Effector memory CD8-positive, alpha-beta T cell (primary cell): ENCODE results near the gene MOB1A.

Source experiments
- ATAC-seq: fragments of 150-1000 bp; cut with Tn5 transposase; replicated peaks from 2 replicates; pipeline ENCODE4 v1.10.0; 2021; ENCODE audit warnings: mild to moderate bottlenecking, moderate library complexity
- DNase-seq, 3 experiments: peaks; one replicate each; pipeline ENCODE4 v3.0.0; 2021
- H3K27ac Mint-ChIP-seq, 2 donors: one replicate each; pipeline ENCODE4 v1.8.0; 2022; ENCODE audit warnings: mild to moderate bottlenecking in 2 of 2, mixed read lengths in 2 of 2, moderate library complexity in 2 of 2
- H3K27me3 Mint-ChIP-seq, 2 donors: one replicate each; pipeline ENCODE4 v1.8.0; 2022; ENCODE audit warnings: mixed read lengths in 2 of 2
- H3K36me3 Mint-ChIP-seq: one replicate; pipeline ENCODE4 v1.8.0; 2022; ENCODE audit warnings: mild to moderate bottlenecking, moderate library complexity, mixed read lengths; ENCODE audit not compliant: insufficient read depth
- H3K4me1 Mint-ChIP-seq, 2 donors: one replicate each; pipeline ENCODE4 v1.8.0; 2022; ENCODE audit warnings: low read depth in 2 of 2, mixed read lengths in 2 of 2
- H3K4me3 Mint-ChIP-seq, 2 donors: one replicate each; pipeline ENCODE4 v1.8.0; 2022; ENCODE audit warnings: mild to moderate bottlenecking in 2 of 2, mixed read lengths in 2 of 2, moderate library complexity in 2 of 2
- H3K9me3 Mint-ChIP-seq, 2 donors: one replicate each; pipeline ENCODE4 v1.8.0; 2022; ENCODE audit warnings: mixed read lengths in 2 of 2

MOB1A gene

DNA sequence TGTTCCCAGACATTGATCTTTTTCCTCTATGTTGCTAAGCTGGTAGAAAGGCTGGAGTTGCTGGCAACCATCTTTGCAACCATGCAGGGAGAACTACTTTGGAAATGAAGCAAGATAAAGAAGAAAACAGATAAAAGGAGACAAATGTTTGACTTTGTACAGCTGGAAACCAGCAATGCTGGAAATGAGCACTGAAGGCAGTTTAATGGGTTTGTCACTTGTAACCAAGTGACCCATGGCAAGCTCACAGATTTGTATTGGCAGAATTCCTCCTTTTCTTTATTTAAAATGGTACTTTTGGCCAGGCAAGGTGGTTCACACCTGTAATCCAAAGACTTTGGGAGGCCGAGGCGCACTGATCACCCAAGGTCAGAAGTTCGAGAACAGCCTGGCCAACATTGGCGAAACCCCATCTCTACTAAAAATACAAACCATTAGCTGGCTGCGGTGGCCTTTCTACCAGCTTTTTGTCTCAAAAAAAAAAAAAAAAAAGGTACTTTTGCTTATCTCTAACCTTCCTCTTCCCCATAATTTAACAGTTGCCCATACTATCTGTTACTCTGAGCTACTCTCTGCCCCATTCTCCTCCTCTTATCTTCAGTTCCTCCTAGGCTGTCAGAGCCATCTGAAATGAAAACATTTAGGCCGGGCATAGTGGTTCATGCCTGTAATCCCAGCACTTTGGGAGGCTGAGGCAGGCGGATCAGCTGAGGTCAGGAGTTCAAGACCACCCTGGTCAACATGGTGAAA, 28.9 kb downstream of the MOB1A start:
- DNase-seq: no peak
- Mint-ChIP-seq H3K27ac (peak overlapping the region in 1 of 2 donors; percentile 56), H3K4me1 (peaks cover 2 to 4% of the 10 kb centered on the region in 2 donors), H3K9me3 (no peaks in the 10 kb centered on the region), H3K27me3 (no peaks in the 10 kb centered on the region), H3K36me3 (peaks cover 35% of the 10 kb centered on the region), H3K4me3 (no peak overlapping the region)
- no peak for ATAC-seq

- Mint-ChIP-seq H3K9me3 (no peaks in the 10 kb centered on the region), H3K4me1 (peaks cover 2 to 4% of the 10 kb centered on the region in 2 donors), H3K36me3 (peaks cover 31% of the 10 kb centered on the region), H3K27me3 (no peaks in the 10 kb centered on the region), H3K27ac (no peak overlapping the region), H3K4me3 (no peak overlapping the region)
- no peak for DNase-seq
- no peak for ATAC-seq
Observed at GRCh38 chr2:74149247-74149525, 29.5 kb downstream of the MOB1A start.

GRCh38 chr2:74148457-74149246, 30.0 kb downstream of the MOB1A start:
- DNase-seq: no peak
- Mint-ChIP-seq H3K27ac (no peak overlapping the region), H3K36me3 (peaks cover 26% of the 10 kb centered on the region), H3K4me3 (no peak overlapping the region), H3K4me1 (peaks cover 2 to 4% of the 10 kb centered on the region in 2 donors), H3K27me3 (no peaks in the 10 kb centered on the region), H3K9me3 (no peaks in the 10 kb centered on the region)
- no peak for ATAC-seq

DNA sequence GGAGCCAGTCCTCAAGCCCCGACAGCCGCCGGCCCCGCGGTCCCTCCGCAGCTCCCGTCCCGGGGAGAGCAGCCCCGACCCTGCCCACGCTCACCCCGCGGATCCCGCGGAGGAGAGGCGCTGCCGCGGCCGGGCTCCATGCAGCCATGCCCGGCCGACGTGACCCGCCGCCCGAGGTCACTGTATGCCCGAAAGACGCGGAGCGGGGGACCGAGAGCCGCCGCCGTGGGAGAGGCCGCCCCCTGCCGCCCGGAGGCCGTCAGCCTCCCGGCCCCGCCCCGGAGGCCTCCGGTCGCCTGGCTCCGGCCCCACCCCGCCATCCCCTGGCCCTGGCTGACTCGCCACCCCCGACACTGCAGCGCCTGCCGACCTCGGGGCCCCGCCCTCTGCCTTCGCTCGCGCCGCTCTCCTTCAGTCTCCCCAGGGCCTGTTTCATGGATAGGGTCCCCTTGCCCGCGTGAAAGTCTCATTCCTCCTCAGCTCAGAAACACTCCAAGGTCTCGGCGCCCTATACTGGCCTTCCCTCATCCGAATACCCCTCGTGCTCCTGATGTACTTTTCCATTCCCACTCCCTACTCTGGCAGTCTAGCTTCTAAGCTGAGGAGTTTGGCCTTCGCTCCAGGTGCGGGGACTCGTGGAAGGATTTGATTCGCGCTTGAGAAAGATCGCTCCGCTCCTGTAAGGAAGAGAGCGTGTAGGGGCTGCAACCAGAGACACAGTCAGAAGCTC, 30.8 kb downstream of the MOB1A start, which contains the start of gene BOLA3:
Gene BOLA3, minus strand, starts transcription at position 186 of the 730 bp plus-strand sequence. Its CDS starts 38 bp downstream, at position 148.
- Mint-ChIP-seq H3K4me1 (peaks cover 2 to 4% of the 10 kb centered on the region in 2 donors), H3K9me3 (no peaks in the 10 kb centered on the region), H3K4me3 (no peak within 1 kb of the TSS), H3K36me3 (peaks cover 21% of the 10 kb centered on the region), H3K27ac (no peak within 1 kb of the TSS), H3K27me3 (no peaks in the 10 kb centered on the region)
- peak; percentile 71 to 77 (median 75) for DNase-seq
- peak; percentile 95 for ATAC-seq

- H3K4me3 Mint-ChIP-seq: no peak overlapping the region
- H3K9me3 Mint-ChIP-seq: no peaks in the 10 kb centered on the region
- peaks cover 4 to 7% of the 10 kb centered on the region in 2 donors for H3K4me1 Mint-ChIP-seq
- ATAC-seq: peak; percentile 47
- H3K27me3 Mint-ChIP-seq: no peaks in the 10 kb centered on the region
- no peak for DNase-seq
- peaks cover 16% of the 10 kb centered on the region for H3K36me3 Mint-ChIP-seq
- H3K27ac Mint-ChIP-seq: no peak overlapping the region
Observed at GRCh38 chr2:74146929-74147726, 31.6 kb downstream of the MOB1A start.

- DNase-seq: no peak
- Mint-ChIP-seq H3K4me1 (peaks cover 4 to 12% of the 10 kb centered on the region in 2 donors), H3K9me3 (no peaks in the 10 kb centered on the region), H3K4me3 (no peak overlapping the region), H3K36me3 (peaks cover 7% of the 10 kb centered on the region), H3K27ac (no peak overlapping the region), H3K27me3 (no peaks in the 10 kb centered on the region)
- ATAC-seq: no peak
Observed at GRCh38 chr2:74142340-74142739, 36.3 kb downstream of the MOB1A start.

- H3K27ac Mint-ChIP-seq: peak overlapping the region in 1 of 2 donors; percentile 21
- H3K9me3 Mint-ChIP-seq: no peaks in the 10 kb centered on the region
Observed at GRCh38 chr2:74138600-74139323, 39.9 kb downstream of the MOB1A start.

GRCh38 chr2:74137651-74138599, 40.8 kb downstream of the MOB1A start:
- Mint-ChIP-seq H3K27ac (peak overlapping the region in 1 of 2 donors; percentile 21), H3K9me3 (no peaks in the 10 kb centered on the region), H3K36me3 (peaks cover 10% of the 10 kb centered on the region), H3K4me3 (no peak overlapping the region), H3K27me3 (no peaks in the 10 kb centered on the region), H3K4me1 (peaks cover 4 to 10% of the 10 kb centered on the region in 2 donors)
- ATAC-seq (no peak), DNase-seq (no peak)

More at GRCh38 chr2:74138600-74139323, 39.9 kb downstream of the MOB1A start:
- no peak overlapping the region for H3K4me3 Mint-ChIP-seq
- peaks cover 13% of the 10 kb centered on the region for H3K36me3 Mint-ChIP-seq
- DNase-seq: no peak
- ATAC-seq: no peak
- peaks cover 4 to 10% of the 10 kb centered on the region in 2 donors for H3K4me1 Mint-ChIP-seq
- no peaks in the 10 kb centered on the region for H3K27me3 Mint-ChIP-seq

GRCh38 chr2:74131901-74132300, 46.8 kb downstream of the MOB1A start:
- Mint-ChIP-seq H3K9me3 (no peaks in the 10 kb centered on the region), H3K4me1 (no peaks in the 10 kb centered on the region), H3K27me3 (no peaks in the 10 kb centered on the region), H3K27ac (no peak overlapping the region), H3K4me3 (no peak overlapping the region), H3K36me3 (peaks cover 10% of the 10 kb centered on the region)
- DNase-seq (no peak), ATAC-seq (no peak)

- H3K27ac Mint-ChIP-seq: peak overlapping the region in 1 of 2 donors; percentile 36
- peaks cover 6% of the 10 kb centered on the region for H3K36me3 Mint-ChIP-seq
- no peak for DNase-seq
- no peaks in the 10 kb centered on the region for H3K27me3 Mint-ChIP-seq
- ATAC-seq: no peak
- H3K4me3 Mint-ChIP-seq: no peak overlapping the region
- H3K4me1 Mint-ChIP-seq: no peaks in the 10 kb centered on the region
- no peaks in the 10 kb centered on the region for H3K9me3 Mint-ChIP-seq
Observed at GRCh38 chr2:74130211-74130995, 48.3 kb downstream of the MOB1A start.

DNA sequence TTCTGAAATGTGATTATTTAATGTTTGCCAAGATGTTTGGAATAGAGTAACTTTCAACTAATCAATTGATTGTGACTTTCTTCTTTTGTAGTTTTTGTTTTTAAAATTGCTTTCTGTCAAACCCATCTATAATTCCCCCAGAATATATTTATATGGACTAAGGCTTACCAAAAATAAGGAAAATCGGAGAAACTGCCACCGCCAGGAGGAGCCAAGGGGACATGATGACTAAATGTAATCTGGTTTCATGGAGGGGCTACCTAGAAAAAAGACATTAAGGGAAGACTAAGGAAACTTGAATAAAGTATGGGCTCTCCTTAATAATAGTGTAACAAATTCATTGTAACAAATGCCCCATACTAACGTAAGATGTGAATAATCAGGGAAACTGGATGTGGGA, 50.5 kb downstream of the MOB1A start:
- H3K4me1 Mint-ChIP-seq: no peaks in the 10 kb centered on the region
- no peak overlapping the region for H3K4me3 Mint-ChIP-seq
- ATAC-seq (no peak), DNase-seq (no peak)
- no peaks in the 10 kb centered on the region for H3K9me3 Mint-ChIP-seq
- no peaks in the 10 kb centered on the region for H3K36me3 Mint-ChIP-seq
- H3K27ac Mint-ChIP-seq: no peak overlapping the region
- no peaks in the 10 kb centered on the region for H3K27me3 Mint-ChIP-seq
